NCI-H524 treated with DMSO at 0.1 percent for 48 hours (cell line): ENCODE data around the gene PRPF40B.

Experiments
- DNase-seq: peaks from one replicate; lab custom pipeline; 2025; lab: John Stamatoyannopoulos, UW

The PRPF40B gene

DNA sequence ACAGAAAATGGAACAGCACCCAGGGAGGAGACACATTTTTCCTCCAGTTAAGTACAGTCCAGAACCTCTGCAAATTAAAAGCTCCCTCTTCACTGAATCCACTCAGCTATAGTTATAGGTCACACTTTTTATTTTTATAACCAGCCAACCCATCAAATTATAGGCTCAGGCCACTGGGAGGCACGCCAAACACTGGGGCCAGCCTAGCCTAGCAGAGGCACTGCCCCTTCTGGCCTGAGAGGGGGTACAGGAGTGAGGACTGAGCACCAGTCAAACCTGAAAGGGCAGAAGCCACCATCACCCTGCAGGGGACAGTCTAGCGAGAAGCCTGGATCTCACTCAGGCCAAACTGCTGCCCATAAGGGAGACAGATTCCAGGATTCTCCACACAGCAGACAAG, 64.6 kb downstream of the PRPF40B start:
- no peak for DNase-seq

DNA sequence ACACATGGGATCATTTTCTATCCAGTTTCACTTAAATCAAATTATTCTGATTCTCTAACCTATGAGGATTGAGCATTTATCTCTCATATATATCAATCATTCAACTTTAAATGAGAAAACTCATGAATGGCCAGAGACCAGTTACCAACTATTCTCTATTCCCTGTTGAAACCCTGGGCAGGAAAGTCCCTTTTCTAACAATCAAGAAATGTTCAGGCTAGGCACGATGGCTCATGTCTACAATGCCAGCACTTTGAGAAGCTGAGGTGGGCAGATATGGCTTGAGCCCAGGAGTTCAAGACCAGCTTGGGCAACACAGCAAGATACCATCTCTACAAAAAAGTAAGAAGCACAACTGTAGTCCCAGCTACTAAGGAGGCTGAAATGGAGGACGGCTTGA, 65.9 kb downstream of the PRPF40B start:
- DNase-seq: no peak

DNA sequence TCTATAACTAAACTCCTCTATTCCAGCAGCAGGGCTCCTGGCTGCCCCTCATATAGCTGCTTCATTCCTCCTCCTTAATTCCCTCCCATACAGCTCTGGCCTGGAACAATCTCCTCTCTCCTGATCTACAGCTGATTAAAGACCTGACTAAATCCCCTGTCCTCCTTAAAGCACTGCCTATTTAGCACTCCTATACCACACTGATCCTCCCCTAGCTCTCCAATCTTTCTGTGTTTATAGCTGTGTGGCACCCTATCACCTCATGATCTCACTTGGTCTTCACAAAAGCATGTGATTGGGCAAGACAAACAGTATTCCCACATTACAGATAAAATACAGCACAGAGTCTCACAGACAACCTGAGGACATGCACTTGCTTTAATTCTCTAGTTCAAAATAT, 66.4 kb downstream of the PRPF40B start:
- no peak for DNase-seq

DNA sequence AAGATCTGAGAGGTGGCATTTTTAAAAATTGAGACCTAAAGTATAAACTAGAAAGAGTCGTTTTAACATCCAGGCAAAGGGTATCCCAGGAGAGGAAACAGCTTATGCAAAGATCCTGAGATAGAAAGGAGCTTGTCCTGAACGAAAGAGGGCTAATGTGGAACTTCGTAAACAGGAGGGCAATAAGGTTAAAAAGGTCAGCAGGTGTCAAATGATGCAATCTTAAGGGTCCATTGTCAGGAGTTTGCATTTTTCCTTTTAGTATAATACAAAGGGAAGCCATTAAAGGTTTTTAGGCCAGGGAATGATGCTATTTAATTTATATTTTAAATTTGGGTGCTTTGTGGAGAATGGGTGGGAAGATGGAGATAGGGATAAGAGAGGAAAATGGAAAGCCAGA, 69.5 kb downstream of the PRPF40B start:
- DNase-seq: no peak

DNA sequence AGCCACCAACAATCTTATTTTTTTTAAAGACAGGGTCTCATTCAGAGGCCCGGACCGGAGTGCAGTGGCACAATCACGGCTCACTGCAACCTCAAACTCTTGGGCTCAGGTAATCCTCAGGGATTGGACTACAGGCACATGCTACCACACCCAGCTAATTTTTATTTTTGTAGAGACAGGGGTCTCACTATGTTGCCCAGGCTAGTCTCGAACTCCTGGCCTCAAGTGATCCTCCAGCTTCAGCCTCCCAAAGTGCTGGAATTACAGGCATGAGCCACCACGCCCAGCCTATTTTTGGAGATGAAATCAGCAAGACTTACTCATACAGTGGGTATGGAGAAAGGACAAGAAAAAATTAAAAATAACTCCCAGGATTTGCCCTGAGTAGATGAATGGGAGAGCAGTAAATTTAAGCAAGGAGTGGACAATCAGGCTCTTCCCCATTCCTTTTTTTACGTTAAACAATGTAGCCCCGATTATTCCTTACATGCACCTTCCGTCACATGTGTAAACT, 70.6 kb downstream of the PRPF40B start:
- no peak for DNase-seq
